HG03025 (cell line): ENCODE measurements around the gene ADAMTSL2.
"Not testable (repeated sequence)": the region's sequence is repeated elsewhere in the genome, so short reads cannot be mapped to it uniquely, and the experiment has no call there.

Experiments
- ATAC-seq: cut with Tn5 transposase; IDR thresholded peaks from one replicate; pipeline ENCODE4 v1.9.1; 2021; ENCODE audit warnings: mild to moderate bottlenecking, moderate library complexity; ENCODE audit not compliant: unreplicated experiment, low FRiP score

Gene ADAMTSL2

GRCh38 chr9:133553123-133553522 lies 18.6 kb downstream of the ADAMTSL2 start:
- ATAC-seq: no peak

- no peak for ATAC-seq
Observed at GRCh38 chr9:133553973-133554713, 19.6 kb downstream of the ADAMTSL2 start.

- ATAC-seq: no peak
Observed at GRCh38 chr9:133554729-133555128, 20.2 kb downstream of the ADAMTSL2 start.

- no peak for ATAC-seq
Observed at GRCh38 chr9:133556354-133556753, 21.9 kb downstream of the ADAMTSL2 start.

GRCh38 chr9:133557581-133557980 lies 23.1 kb downstream of the ADAMTSL2 start:
- ATAC-seq: no peak

GRCh38 chr9:133558191-133559126 lies 24.0 kb downstream of the ADAMTSL2 start:
- no peak for ATAC-seq

GRCh38 chr9:133560311-133560710 lies 25.8 kb downstream of the ADAMTSL2 start:
- no peak for ATAC-seq

GRCh38 chr9:133560944-133561343 lies 26.4 kb downstream of the ADAMTSL2 start:
- no peak for ATAC-seq

- no peak for ATAC-seq
Observed at GRCh38 chr9:133561976-133562554, 27.6 kb downstream of the ADAMTSL2 start.

- no peak for ATAC-seq
Observed at GRCh38 chr9:133562611-133563290, 28.2 kb downstream of the ADAMTSL2 start.

GRCh38 chr9:133563291-133563796 lies 28.8 kb downstream of the ADAMTSL2 start:
- no peak for ATAC-seq

- not testable (repeated sequence) for ATAC-seq
Observed at GRCh38 chr9:133563814-133564213, 29.3 kb downstream of the ADAMTSL2 start.

- ATAC-seq: no peak
Observed at GRCh38 chr9:133564451-133565116, 30.1 kb downstream of the ADAMTSL2 start.

GRCh38 chr9:133566382-133566781 lies 31.9 kb downstream of the ADAMTSL2 start:
- ATAC-seq: no peak

- no peak for ATAC-seq
Observed at GRCh38 chr9:133566817-133567216, 32.3 kb downstream of the ADAMTSL2 start.

- ATAC-seq: no peak
Observed at GRCh38 chr9:133568186-133568585, 33.7 kb downstream of the ADAMTSL2 start.

GRCh38 chr9:133569121-133569785 lies 34.7 kb downstream of the ADAMTSL2 start:
- no peak for ATAC-seq

GRCh38 chr9:133569891-133570690 lies 35.6 kb downstream of the ADAMTSL2 start:
- ATAC-seq: no peak

GRCh38 chr9:133570691-133571080 lies 36.2 kb downstream of the ADAMTSL2 start:
- no peak for ATAC-seq
